GM12874 (cell line): ENCODE results near the gene P2RX2.

Experiments
- TF ChIP-seq, protein P1 (sequence below): IDR thresholded peaks from 2 replicates; pipeline ENCODE4 v1.5.1; 2011; ENCODE audit warnings: low read depth, mild to moderate bottlenecking, control low read depth, low read length, moderate library complexity; ENCODE audit not compliant: insufficient read depth

Gene P2RX2

DNA sequence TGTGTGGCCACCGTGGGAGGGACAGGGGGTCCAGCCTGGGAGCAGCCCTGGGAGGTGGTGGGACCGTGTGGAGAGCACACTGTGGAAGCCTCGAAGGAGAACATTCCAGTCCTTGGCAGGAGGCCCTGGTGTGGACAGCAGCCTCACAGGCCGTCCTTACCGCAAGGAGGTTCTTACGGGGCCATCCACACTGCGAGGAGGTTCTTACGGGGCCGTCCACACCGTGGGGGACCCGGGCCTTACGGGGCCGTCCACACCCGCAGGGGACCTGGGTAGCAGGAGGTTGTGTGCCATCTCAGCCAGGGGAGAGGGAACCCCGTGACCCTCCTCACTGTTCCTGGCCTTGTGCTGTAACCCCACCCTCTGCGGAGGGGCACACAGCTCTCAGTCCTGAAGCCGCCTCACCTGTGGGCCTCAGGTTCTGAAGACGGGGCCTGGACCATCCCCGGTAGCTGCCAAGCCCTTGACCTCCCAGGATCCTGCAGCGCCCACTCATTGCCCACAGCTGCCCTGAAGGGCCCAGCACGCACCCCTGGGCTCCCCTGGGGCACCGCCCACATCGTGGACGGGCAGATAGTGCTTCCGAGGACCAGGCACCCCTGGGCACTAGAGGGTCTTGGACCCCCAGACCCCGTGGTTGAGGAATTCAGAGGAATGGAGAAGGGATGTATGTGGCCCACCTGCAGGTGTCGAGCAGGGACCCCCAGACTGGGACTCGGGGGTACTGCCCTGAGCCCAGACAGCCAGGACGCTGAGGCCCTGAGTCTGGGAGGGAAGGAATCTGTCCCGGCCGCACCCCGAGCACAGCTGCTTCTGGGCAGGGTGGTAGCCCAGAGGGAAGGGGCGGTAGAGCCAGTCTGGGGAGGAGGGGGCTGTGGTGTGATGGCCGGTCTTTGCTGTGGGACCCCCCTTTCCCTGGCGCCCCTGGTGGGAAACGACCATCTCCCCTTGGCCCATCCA lies 45.5 kb upstream of the P2RX2 start:
- TF ChIP-seq, protein P1, sequence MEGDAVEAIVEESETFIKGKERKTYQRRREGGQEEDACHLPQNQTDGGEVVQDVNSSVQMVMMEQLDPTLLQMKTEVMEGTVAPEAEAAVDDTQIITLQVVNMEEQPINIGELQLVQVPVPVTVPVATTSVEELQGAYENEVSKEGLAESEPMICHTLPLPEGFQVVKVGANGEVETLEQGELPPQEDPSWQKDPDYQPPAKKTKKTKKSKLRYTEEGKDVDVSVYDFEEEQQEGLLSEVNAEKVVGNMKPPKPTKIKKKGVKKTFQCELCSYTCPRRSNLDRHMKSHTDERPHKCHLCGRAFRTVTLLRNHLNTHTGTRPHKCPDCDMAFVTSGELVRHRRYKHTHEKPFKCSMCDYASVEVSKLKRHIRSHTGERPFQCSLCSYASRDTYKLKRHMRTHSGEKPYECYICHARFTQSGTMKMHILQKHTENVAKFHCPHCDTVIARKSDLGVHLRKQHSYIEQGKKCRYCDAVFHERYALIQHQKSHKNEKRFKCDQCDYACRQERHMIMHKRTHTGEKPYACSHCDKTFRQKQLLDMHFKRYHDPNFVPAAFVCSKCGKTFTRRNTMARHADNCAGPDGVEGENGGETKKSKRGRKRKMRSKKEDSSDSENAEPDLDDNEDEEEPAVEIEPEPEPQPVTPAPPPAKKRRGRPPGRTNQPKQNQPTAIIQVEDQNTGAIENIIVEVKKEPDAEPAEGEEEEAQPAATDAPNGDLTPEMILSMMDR = no peak

DNA sequence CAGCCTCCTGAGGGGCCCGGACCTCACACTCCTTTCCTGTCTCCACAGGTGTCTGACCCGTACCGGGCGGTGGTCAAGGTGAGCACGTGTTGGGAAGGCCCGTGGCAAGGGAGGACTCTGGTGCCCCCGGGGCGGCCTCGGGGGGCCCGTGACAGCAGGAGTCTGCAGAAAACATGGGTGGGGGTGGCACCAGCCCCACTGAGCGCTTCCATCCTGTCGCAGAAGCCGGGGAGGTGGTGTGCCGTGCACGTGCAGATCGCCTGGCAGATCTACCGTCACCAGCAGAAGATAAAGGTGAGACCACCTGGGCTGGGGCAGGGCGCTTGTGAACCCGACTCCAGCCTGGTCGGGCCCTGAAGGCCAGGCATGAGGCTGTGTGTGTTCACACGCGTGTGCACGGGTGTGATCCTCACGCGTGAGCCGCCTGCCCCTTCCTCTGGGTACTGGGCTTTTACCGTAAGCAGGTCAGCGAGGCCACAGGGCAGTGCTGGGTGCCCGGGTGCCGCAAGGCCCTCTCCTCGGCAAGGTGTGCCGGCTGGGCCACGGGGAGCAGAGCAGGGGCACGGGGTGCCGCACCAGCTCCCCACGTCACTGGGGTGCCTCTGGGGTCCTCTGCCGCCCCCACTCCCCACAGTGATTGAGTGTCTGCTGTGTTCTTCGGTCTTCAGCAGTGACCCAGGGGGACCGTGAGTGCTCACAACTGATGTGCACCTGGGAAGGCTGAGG lies 44.1 kb upstream of the P2RX2 start:
- TF ChIP-seq, protein P1 = no peak

DNA sequence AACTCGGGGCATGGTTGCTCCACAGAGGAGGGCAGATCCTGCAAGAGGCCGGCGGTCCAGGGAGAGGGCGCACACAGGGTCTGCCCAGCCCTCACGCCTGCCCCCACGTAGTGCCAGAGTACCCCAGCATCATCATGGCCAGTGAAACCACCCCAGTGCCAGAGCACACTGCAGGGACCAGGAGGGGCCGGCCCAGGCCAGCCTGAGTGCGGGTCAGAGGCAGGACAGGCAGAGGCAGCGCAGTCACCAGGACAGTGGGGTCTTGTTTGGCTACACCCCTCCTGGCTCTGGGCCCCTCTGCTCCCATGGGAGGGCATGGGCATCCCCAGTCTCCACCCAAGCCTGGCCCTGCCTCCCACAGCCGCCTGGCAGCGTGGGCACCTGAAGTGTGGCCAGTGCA lies 42.9 kb upstream of the P2RX2 start:
- TF ChIP-seq, protein P1 = no peak

DNA sequence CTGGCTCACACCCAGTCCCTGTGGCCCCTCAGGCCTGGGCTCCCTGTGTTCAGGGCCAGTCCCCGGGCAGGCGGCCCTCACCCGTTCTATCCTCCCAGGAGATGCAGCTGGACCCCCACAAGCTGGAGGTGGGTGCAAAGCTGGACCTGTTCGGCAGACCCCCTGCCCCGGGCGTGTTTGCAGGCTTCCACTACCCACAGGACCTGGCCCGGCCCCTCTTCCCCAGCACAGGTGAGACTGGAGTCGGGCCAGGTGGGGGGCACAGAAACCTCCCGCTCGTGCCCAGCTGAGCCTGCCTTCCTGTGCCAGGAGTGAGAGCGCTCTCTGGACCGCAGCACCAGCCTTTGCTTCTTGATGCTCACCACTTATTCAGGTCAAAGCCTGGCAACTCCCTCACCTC lies 41.9 kb upstream of the P2RX2 start:
- TF ChIP-seq, protein P1 = no peak

DNA sequence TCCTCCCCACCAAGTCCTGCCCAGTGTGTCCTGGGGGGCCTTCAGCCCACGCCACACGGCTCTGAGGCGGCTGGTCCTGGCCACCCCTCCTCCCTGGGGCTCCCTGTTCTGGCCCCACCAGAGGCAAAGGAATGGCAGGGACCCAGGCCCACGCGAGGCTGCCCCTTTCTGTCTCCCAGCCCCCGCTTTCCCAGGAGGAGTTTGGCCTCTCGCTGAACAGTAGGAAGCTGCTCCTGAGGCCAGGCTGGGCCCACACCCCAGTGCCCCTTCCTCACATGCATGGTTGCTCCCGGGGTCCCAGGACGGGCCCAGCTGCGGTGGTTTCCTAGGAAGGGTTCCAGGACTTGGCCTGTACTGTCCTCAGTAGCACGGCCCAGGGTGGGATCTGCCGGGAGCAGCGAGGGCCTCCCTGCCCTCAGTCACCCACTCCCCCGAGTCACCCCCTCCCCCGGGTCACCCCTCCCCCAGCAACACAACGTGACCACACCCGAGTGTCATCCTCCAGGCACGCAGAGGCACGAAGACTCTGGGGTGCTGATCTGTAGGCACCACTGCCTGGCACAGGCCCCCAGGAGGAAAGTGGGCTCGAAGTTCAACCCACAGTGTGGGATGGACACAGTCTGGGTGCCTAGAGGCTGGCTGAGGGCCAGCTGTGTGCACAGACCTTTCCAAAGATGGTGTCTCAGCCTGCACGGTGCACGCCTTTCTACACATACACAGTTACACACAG lies 41.2 kb upstream of the P2RX2 start:
- TF ChIP-seq, protein P1 = no peak

DNA sequence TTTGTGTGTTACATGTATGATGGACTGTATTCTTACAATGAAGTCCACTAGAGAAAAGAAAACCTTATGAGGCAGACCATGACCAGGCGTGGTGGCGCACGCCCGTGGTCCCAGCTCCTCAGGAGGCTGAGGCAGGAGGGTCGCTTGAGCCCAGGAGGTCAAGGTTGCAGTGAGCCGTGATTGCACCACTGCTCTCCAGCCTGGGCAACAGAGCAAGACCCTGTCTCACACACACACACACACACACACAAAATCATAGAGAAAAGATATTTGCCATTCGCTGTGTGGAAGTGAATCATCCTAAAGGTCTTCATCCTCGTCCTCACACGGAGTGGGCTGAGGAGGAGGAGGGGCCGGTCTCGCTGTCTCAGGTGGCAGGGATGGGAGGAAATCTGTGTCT lies 40.5 kb upstream of the P2RX2 start:
- TF ChIP-seq, protein P1 = no peak

DNA sequence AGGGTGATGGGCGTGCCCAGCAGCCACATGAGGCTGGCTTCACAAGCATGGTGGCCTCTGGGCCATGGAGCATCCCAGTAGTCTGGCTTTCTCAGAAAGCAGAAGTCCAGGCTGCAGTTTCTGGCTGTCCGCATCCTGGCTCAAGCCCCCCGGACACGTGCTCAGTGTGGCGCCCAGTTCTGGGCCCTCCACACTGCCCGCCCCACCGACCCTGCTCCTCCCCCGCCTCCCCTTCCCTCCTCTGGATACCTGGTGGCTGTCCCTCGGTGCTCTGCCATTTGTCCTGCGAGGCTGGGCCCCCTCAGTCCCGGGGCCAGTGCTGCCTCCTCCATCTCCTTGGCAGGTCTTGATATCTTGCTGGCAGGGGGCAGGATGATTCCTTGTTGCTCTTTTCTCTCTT lies 39.8 kb upstream of the P2RX2 start:
- TF ChIP-seq, protein P1 = no peak
